ENCODE data around the gene C1QBP.

C1QBP gene, protein sequence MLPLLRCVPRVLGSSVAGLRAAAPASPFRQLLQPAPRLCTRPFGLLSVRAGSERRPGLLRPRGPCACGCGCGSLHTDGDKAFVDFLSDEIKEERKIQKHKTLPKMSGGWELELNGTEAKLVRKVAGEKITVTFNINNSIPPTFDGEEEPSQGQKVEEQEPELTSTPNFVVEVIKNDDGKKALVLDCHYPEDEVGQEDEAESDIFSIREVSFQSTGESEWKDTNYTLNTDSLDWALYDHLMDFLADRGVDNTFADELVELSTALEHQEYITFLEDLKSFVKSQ

DNA sequence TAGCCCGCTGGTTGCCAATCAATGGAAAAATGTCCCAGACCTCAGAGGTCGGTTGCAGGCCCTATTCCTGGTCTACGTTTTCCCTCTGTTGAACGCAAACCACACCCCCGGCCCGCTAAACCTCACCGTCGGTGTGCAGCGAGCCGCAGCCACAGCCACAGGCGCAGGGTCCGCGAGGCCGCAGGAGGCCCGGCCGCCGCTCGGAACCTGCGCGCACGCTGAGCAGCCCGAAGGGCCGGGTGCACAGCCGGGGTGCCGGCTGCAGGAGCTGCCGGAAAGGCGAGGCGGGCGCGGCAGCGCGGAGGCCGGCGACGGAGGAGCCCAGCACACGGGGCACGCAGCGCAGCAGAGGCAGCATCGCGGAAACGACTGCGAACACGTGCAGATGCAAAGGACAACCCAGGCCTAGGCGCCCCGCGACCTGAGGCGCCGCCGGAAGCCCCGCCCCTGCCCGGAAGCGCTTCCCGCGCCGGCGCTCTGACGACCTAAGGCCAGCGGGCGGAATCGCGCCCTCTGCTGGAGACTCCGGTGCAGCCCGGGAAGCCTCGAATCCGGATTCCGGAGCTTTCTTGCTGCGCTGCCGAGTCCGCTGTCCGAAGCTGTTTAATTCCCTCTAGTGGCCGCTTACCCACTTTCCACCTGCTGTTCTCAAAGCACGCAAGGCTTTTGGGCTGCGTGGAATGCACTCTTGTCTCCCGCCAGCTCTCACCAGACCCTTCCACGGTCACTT is at the start of gene C1QBP:
C1QBP (minus strand) TSS at position 440 of the 730 bp plus-strand sequence; CDS start at position 358, 82 bp downstream.
- DNase-seq, result peak; percentile 96
- in situ Hi-C loops (cut with MboI; ENCODE audit: low pct_unique_long_range_greater_than_20kb, low sequenced_read_pairs), result no loop called here

DNA sequence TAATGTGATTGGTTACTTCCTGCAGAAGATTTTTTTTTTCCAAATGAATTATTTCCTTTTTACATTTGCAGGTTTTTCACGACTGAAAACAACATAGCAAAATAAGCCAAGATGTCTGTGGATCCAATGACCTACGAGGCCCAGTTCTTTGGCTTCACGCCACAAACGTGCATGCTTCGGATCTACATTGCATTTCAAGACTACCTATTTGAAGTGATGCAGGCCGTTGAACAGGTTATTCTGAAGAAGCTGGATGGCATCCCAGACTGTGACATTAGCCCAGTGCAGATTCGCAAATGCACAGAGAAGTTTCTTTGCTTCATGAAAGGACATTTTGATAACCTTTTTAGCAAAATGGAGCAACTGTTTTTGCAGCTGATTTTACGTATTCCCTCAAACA is 49.8 kb upstream of the C1QBP start:
- in situ Hi-C loops (cut with MboI; ENCODE audit: low pct_unique_long_range_greater_than_20kb, low sequenced_read_pairs), result no loop called here
- DNase-seq, result no peak

DNA sequence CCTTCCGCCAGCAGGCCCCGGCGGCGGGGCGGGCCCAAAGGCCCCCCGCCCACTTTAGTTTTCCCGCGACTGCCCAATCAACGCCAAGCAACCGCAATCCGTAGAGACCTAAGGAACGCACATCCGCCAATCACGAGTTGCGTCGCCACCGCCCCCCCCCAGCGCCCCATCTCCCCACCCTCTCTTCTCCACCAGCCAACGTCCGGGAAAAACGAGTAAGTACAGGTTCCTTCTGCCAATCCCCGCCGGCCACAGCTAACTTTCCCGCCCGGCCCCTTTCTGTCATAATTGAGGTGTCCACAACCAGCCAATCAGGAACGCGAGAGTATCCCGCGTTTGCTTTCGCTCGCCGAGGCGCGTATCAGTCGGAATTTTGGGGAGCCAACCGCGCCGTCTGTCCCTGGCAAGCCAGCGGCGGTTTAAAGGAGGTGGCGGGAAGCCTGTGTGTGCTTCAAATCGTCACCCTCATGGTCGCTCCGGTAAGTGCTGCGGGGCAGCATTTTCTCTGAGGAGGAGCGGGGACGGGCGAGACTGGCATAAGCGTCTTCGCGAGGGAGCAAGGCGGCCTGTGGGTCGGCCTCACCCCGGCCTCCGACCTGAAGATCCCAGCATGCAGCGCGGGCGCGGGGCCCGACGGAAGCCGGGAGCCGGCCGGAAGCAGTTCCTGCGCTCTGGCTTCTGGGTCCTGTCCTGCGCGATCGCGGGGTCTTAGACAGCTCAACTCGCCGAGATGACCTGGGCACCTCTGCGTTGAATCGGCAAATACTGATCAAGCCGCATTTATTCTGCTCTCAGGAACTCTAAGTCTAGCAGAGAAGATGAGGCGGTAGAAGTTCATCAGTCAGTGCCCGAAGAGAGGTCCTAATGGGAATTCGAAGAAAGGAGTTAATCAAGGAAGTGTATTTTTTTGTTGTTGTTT is 47.5 kb upstream of the C1QBP start, which contains the start of gene MIS12:
MIS12 (plus strand) TSS at position 361 of the 919 bp plus-strand sequence. CDS start 2,297 bp downstream, outside the sequence.
- DNase-seq, result peak; percentile 98
- in situ Hi-C loops (cut with MboI; ENCODE audit: low pct_unique_long_range_greater_than_20kb, low sequenced_read_pairs), result no loop called here

- in situ Hi-C loops (cut with MboI; ENCODE audit: low pct_unique_long_range_greater_than_20kb, low sequenced_read_pairs), result no loop called here
- DNase-seq, result no peak
These were observed 46.6 kb upstream of the C1QBP start, which contains the start of gene DERL2 for GRCh38 chr17:5485270-5486205. TSS of gene DERL2 (minus strand) at chr17:5486178. CDS start at chr17:5486161, 17 bp downstream.

- DNase-seq, result no peak
These were observed 42.5 kb upstream of the C1QBP start for GRCh38 chr17:5481451-5481850.

GRCh38 chr17:5480962-5481361 is 42.0 kb upstream of the C1QBP start:
- in situ Hi-C loops (cut with MboI; ENCODE audit: low pct_unique_long_range_greater_than_20kb, low sequenced_read_pairs), result no loop called here
- no peak for DNase-seq

More at GRCh38 chr17:5481451-5481850, 42.5 kb upstream of the C1QBP start:
- in situ Hi-C loops (cut with MboI; ENCODE audit: low pct_unique_long_range_greater_than_20kb, low sequenced_read_pairs), result no loop called here

DNA sequence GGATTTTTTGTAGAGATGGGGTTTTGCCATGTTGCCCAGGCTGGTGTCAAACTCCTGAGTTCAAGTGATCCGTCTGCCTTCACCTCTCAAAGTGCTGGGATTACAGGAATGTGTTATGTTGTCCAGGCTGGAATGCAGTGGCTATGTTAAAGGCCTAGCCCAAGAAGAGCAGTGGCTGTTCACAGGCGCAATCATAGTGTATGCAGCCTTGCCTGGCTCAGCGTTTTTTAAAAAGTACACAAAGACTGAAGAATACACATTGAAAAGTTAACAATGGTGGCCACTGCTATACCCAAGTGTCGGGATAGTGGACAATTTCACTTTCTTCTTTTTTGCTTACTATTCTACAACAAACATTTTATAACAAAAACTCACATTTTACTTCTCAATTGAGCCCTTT is 40.0 kb upstream of the C1QBP start:
- no peak for DNase-seq
- in situ Hi-C loops (cut with MboI; ENCODE audit: low pct_unique_long_range_greater_than_20kb, low sequenced_read_pairs), result no loop called here

DNA sequence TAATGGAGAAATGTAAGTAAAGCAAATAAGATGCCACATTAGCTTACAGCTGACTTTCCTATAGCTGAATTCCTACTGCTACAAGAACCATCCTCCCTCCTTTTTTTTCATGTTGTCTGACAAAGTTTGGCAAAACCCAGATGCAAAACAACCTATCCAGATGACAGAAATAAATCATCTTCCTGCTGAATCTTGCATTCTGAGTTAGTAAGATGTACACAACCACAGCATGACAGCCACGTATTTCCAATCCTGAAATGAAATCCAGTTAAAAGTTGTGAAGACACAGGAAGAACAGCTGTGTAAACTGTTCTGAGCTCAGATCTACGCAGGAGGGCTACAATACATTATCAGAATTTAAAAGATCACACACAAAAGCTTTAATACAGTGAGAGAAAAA is 35.0 kb upstream of the C1QBP start:
- in situ Hi-C loops (cut with MboI; ENCODE audit: low pct_unique_long_range_greater_than_20kb, low sequenced_read_pairs), result no loop called here
- no peak for DNase-seq

DNA sequence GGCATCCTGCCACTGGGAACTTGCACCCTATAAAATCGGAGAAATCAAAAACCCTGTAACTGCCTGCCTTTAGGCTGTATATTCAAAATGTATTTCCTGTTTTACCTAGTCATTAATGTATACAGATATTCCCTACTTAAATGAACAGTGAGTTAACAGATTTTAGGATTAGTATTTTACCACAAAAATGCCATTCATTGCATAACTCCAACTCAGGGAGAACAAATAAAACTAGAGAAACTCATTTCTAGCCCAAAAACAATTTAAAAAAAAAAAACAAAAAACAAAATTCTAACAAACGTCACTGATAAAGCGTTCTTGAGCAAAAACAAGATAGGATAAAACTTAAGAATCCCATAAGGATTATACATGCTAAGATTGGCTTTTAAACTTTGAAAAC is 33.6 kb upstream of the C1QBP start:
- in situ Hi-C loops (cut with MboI; ENCODE audit: low pct_unique_long_range_greater_than_20kb, low sequenced_read_pairs), result no loop called here
- DNase-seq, result no peak

DNA sequence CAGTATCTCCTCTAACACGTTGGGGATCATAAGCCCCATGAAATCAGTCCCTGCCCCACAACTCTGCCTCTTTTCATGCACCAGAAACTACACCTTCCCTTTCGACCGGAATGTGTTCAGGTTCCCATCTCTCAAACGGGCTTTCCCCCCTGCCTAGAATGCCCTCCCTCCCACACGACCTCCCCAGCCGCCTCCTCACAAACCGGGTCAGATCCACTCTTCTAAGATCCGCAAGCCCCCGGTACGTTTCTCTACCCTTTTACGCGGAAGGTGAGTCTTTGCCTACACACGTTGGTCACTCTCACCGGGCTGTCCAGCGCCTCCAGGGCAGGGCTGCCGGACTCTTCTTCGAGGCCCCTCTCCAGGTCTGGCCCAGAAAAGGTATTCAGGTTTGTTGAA is 29.1 kb upstream of the C1QBP start:
- DNase-seq, result peak; percentile 33
- in situ Hi-C loops (cut with MboI; ENCODE audit: low pct_unique_long_range_greater_than_20kb, low sequenced_read_pairs), result no loop called here

- in situ Hi-C loops (cut with MboI; ENCODE audit: low pct_unique_long_range_greater_than_20kb, low sequenced_read_pairs), result no loop called here
- DNase-seq, result no peak
These were observed 28.5 kb upstream of the C1QBP start for GRCh38 chr17:5467416-5467815.

GRCh38 chr17:5466295-5466694 is 27.3 kb upstream of the C1QBP start:
- no peak for DNase-seq
- in situ Hi-C loops (cut with MboI; ENCODE audit: low pct_unique_long_range_greater_than_20kb, low sequenced_read_pairs), result no loop called here

GRCh38 chr17:5464717-5465507 is 26.0 kb upstream of the C1QBP start:
- in situ Hi-C loops (cut with MboI; ENCODE audit: low pct_unique_long_range_greater_than_20kb, low sequenced_read_pairs), result no loop called here
- peak; percentile 17 for DNase-seq

- DNase-seq, result no peak
- in situ Hi-C loops (cut with MboI; ENCODE audit: low pct_unique_long_range_greater_than_20kb, low sequenced_read_pairs), result no loop called here
These were observed 7.8 kb upstream of the C1QBP start for GRCh38 chr17:5446786-5447185.

GRCh38 chr17:5444209-5444608 is 5.3 kb upstream of the C1QBP start:
- DNase-seq, result no peak
- in situ Hi-C loops (cut with MboI; ENCODE audit: low pct_unique_long_range_greater_than_20kb, low sequenced_read_pairs), result no loop called here

GRCh38 chr17:5443728-5444127 is 4.8 kb upstream of the C1QBP start:
- DNase-seq, result no peak
- in situ Hi-C loops (cut with MboI; ENCODE audit: low pct_unique_long_range_greater_than_20kb, low sequenced_read_pairs), result no loop called here

- DNase-seq, result no peak
- in situ Hi-C loops (cut with MboI; ENCODE audit: low pct_unique_long_range_greater_than_20kb, low sequenced_read_pairs), result no loop called here
These were observed 450 bp upstream of the C1QBP start for GRCh38 chr17:5439446-5439764.

Data from KBM-7 (cell line).